DMS153 treated with DMSO at 0.1 percent for 48 hours (cell line): ENCODE measurements around the gene WDR82.

Experiments
- DNase-seq: peaks from one replicate; lab custom pipeline; 2025; ENCODE audit not compliant: unreplicated experiment; lab: John Stamatoyannopoulos, UW

The WDR82 gene

DNA sequence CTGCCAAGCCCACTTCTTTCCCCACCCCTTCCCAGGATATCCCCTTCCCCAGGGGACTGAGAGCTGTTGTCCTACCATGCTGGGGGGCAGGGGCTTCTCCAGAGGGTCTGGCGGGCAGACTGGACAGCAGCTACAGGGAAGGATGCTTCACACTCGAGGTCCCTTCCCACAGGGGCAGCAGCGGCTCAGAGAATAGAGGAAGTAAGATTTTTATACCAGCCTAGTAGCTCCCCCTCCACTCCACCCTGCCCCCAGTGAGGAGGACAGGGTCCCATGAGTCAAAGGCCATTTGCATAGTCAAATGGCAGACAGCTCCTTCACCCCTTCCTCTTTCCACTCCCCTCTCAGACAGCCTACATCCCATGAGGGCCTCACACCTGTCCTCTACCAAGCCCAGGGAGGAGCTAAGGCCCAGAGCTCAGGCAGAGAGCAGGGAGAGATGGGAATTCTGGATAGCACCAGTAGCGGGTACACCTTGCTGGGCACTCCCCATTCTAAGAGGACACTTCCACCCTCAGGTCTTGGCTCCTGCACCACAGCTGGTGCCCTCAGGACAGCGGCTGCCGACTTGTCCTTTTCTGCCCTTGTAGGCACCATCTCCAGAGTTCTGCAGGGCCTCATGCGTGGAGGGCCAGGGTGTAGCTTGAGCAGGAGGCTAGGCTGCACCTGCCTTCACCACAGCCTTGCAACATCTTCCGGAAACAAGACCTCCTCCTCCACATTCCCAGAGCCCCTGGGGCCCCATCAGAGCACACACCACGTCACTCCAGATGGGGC lies 52.8 kb downstream of the WDR82 start, which contains the start of gene TLR9:
TSS of gene TLR9 (minus strand) at position 194 of the 777 bp plus-strand sequence. CDS start at position 78, 116 bp downstream.
- DNase-seq: no peak

DNA sequence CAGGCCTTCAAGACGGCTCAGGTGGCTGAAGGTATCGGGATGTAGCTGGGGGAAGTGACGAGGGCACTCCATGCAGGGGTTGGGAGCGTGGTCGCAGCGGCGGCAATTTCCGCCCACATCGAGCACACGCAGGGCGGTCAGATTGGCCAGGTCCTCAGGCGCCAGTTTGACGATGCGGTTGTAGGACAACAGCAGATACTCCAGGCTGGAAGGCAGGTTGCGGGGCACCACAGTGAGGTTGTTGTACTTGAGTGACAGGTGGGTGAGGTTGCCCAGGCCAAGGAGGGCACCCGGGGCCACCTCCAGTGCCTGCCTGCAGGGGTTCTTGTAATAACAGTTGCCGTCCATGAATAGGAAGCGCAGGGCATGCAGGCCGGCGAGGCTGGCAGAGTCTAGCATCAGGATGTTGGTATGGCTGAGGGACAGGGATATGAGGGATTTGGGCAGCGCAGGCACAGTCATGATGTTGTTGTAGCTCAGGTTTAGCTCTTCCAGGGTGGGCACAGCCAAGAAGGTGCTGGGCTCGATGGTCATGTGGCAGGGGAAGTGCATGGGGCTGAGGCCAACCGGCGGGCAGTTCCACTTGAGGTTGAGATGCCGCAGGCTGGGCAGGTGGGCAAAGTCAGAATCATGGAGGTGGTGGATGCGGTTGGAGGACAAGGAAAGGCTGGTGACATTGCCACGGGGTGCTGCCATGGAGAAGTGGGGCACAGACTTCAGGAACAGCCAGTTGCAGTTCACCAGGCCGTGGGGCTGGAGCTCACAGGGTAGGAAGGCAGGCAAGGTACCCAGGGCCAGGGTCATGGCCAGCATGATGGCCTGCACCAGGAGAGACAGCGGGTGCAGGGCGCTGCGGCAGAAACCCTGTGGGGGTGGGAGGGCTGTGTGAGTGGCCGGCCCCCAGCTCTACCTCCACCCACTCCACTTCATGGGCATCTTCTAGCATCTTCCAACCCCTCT lies 54.7 kb downstream of the WDR82 start:
- no peak for DNase-seq

DNA sequence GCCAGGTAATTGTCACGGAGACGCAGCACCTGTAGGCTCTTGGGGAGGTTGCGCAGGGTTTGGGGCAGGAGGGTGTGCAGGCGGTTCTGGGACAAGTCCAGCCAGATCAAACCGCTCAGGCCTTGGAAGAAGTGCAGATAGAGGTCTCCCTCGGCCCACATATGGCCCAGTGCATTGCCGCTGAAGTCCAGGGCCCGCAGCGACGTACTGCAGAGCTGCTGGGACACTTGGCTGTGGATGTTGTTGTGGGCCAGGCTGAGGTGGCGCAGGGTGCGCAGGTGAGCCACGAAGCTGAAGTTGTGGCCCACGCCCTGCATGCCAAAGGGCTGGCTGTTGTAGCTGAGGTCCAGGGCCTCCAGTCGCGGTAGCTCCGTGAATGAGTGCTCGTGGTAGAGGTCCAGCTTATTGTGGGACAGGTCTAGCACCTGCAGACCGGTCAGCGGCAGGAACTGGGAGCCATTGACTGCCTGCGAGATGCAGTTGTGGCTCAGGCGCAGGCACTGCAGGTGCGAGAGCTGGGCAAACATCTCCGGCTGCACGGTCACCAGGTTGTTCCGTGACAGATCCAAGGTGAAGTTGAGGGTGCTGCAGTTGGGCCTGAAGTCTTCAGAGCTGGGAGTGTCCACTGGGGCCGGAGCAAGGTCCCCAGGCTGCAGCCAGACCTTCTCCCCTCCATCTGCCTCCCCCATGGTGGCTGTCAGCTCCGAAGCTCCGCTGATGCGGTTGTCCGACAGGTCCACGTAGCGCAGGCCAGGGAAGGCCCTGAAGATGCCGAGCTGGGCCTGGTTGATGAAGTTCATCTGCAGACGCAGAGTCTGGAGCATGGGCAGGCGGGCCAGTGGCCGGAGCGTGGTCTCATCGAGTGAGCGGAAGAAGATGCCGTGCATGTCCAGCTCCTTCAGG lies 55.9 kb downstream of the WDR82 start:
- DNase-seq: no peak

DNA sequence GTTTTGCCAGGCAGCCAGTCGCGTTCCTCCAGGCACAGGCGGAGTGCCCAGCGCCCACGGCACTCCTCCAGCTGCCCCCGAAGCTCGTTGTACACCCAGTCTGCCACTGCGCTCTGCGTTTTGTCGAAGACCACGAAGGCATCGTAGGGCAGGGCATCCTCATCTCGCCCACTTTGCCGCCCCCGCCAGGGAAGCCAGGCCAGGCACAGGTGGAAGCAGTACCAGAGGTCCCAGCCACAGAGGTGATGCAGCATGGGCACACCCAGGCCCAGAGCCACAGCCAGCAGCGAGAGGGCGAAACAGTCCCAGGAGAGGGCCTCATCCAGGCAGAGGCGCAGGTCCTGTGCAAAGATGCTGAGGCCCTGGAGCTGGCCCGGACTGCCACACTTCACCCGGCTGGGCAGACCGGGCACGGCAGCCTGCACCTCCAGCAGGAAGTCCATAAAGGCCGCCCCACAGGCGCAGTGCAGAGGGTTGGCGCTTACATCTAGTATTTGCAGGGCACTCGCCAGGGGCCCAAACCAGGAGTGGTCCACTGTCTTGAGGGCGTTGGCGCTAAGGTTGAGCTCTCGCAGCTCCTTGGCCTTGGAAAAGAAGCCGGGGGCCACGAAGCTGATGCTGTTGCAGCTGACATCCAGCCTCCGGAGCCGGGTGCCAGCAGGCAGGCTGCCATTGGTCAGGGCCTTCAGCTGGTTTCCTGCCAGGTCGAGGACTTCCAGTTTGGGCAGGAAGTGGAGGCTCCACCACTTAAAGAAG lies 56.7 kb downstream of the WDR82 start:
- no peak for DNase-seq

DNA sequence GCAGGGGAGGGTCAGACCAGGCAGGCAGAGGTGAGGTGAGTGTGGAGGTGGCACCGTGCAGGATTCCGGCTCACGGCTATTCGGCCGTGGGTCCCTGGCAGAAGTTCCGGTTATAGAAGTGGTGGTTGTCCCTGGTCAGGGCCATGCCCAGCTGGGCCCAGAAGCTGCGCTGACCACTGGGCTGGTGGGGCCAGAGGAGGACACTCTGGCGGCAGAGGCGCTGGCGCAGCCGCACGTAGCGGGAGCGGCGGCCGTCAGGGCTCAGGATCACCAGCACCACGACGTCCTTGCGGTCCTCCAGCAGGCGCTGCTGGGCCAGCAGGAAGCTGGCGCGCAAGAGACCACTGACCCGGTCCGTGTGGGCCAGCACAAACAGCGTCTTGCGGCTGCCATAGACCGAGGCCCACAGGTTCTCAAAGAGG lies 57.3 kb downstream of the WDR82 start:
- no peak for DNase-seq

DNA sequence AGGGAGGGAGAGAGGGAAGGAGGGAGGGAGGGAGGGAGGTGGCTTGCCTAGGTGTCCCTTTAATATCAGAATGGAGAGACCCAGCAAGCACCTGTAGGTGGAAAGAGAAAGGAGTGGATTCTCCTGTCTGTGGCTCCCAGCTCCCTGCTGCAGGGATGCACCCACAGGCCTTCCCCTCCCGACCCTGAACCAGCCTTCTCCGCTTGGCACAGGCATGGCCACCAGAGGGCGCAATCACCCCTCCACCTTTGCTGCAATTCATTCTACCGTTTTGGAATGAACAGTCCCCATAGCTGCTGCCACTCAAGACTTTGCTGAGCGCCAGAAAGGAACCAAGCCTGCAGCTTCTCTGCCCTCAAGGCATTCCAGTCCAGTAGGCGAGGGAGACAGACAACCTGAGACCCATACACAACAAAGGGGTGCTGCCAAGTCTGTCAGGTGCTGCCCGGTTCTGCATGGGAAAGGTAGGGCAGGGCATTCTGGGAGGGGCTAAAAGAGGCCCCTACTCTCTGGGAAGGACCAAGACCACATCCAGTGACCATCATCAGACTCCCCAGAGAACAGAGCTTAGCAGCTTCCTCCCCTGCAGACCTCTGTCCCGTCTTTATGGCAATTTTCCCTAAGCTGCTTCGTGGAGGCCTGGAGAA lies 57.9 kb downstream of the WDR82 start:
- peak; percentile 33 for DNase-seq

DNA sequence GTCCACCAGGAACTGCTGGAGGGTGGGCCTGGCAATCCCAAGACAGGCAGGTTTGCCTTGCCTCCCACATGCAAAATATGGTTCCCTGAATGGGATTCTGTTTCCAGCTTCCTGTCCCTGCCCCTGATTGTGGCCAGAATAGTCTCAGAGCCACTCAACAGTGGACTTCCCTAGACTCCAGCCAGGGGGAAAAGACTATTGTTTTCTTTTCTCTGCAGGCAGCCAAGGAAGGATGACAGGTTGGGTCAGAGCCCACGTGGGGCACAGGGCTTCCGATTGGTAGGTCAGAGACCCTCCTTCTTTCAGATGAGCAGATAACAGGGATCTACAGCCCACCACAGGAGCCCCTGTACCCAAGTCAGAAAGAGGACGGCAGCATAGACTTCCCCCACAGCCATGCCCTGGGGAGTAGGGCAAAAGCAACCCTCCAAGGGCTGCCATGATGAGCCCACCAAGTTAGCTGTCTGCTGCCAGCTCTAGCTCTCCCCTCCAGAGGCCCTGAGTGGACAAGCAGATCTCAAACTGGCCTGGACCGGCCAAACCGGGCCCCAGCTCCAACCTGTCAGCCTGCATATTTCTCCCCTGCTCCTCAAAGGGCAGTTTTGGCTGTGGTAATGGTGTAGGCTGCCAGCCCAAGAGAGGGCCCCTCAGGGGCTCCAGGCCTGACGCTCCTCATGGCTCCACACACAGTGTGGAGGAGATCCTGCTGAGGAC lies 59.4 kb downstream of the WDR82 start:
- DNase-seq: no peak

DNA sequence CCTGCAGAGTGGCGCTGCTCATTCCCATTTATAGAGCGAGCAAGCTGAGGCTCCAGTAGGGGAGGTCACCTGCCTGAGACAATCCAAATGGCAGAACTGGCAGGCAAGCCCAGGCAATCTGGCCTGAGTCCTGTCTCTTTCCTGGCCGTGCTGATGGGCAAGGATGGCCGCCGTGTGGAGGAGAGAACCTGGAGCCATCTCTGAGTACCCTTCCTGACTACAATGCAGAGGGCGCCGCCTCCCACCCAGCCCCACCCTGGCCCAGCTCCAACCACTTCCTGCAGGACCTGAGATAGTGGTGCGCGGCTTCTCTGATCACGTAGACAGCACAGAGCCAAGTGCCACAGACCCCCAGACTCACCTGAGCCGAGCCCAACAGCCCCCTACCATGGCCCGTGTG lies 60.0 kb downstream of the WDR82 start:
- no peak for DNase-seq

DNA sequence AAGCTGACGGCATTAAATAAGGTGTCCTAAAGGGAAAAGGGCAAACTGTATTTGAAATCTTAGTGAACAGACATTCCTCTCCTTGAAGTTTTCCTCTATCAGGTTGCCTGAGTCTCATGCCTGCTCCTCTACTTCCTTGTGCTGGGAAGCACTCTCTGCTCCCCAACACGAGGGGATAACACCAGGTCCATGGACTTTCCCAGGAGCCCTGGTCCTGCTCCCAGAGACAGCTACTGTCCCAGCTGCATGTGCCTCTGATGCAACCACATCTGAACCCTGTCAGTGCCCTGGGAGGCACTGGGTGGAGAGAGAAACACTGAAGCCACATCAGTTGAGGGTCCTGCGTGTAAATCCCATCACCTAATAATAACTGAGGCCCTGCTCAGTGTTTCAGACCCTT lies 60.4 kb downstream of the WDR82 start:
- no peak for DNase-seq

DNA sequence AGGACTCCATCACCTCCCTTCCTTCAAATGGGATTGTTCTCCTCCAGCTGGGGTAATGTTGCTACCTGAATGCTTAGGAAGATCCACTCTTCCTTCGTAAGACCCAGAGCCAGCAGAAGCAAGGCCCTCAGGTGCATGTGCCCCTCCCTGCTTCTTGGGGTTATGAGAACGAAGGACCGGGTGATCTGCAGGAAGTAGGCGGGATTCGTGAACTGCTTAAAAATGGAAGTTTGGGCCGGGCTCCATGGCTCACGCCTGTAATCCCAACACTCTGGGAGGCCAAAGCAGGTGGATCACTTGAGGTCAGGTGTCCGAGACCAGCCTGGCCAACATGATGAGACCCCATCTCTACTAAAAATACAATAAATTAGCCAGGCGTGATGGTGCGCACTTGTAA lies 61.0 kb downstream of the WDR82 start:
- no peak for DNase-seq

DNA sequence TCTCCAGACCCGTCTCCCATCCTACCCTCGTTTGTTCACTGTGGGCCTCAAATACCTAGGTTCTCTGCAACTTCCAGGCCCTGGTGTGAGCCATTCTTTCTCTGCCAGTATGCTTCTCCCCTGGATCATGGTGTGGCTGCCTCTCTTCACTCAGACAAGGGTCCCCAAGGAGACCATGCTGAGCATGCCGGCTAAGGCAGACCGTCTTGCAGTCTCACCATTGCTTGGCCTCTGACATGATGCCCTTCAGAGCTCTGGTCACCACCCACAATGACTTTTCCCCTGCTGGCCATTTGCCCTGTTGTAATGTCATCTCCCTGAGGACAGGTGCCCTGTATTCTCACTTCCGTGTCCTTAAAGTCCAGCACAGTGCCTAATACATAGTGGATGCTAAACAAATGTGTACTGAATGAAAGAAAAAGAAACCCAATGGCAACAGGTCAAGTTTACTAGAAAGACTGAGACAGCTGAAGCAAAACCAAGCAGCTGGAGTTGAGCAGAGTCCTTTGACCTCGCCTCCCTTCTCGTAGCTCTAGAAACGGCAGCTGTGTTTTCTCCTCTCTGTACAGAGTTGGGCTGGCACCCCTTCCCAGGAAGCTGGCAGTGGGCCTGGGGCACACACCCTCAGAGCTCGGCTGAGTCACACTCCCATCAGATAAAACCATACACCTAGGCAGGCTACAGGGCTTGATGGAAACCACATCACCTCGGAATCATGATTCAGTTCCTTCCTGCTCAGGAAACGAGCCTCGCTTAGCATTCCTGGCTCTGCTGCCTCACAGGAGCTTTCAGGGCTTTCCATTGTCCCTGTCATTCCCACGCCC lies 61.7 kb downstream of the WDR82 start:
- DNase-seq: no peak

DNA sequence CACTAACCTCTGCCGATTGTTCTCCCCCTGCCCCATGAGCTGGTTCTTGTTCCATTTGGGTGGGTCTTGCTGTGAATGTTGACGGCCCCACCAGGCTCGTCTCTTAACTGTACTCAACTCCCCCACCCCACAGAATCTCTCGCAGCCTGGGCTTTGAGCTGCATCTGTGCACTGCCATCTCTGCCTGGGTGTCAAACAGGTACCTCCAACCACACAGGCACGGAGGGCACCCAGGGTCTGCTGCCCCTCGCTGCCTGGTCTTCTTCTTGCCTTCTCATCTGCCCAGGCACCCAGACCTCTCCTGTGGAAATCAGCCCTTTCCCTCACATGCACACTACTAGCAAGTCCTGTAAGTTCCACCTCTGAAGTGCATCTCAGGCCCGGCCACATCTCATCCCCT lies 63.1 kb downstream of the WDR82 start:
- no peak for DNase-seq

DNA sequence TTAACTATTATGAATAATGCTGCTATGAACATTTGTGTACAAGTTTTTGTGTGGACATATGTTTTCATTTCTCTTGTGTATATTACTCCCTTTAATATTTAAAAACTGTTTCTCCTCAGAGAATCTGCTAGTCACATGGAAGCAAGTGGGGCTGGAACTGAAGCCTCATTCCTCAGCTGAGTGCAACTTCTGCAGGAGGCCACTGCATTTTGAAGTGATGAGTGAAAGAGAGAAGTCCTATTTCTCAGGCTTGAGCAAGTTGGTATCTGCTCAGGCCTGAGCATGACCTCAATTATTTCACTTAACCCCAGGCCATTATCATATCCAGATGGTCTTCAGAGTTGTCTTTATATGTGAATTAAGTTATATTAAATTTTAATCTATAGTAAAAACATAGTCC lies 64.5 kb downstream of the WDR82 start:
- no peak for DNase-seq

DNA sequence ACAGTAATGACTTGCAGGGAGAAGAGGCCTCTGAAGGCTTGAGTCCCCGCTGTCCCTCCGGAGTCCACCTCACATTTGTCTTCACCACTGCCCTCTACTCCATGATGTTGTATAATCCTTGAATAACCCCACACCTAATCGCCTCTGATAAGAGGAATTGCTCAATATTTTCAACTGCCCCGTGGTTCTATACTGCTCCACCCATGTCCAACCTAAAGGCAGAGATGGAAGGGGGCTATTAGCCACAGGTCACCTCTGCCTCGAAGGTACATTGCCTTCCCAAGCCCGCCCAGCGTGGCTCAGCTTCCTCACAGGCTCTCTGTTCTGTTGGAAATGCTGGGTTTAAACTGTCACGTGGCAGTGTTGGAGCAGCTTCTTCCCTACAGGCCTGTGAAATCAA lies 65.4 kb downstream of the WDR82 start:
- no peak for DNase-seq

DNA sequence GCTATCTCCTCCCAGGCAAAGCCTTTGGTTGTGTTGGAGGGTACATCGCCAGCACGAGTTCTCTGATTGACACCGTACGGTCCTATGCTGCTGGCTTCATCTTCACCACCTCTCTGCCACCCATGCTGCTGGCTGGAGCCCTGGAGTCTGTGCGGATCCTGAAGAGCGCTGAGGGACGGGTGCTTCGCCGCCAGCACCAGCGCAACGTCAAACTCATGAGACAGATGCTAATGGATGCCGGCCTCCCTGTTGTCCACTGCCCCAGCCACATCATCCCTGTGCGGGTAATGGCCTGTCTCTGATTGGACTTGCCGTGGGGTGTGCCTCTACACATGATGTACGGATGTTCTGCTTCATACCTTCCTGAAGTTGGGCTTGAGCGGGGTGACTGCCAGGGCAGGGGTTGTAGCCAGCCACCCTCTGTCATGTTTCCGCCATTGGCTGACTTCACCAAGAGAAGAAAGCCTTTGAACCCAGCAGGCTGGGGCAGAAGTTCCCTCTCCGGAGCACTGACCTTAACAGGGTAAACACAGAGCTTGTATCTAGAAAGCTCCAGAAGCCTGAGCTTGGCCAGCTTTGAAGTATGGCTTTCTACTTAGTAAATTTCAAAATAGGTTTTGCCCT lies 67.1 kb downstream of the WDR82 start:
- no peak for DNase-seq

DNA sequence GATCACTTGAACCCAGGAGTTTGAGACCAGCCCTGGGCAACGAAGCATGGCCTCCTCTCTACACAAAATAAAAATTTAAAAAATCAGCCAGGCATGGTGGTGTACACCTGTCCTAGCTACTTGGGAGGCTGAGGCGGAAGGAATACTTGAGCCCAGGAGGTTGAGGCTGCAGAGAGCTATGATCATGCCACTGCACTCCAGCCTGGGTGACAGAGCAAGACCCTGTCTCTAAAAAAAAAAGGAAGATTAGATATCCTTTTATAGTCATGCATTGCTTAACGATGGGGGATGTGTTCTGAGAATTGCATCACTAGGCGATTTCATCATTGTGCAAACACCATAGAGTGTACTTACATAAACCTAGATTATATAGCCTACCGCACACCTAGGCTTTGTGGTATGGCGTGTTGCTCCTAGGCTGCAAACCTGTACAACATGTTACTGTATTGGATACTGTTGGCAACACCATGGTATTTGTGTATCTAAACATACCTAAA lies 67.9 kb downstream of the WDR82 start:
- no peak for DNase-seq

DNA sequence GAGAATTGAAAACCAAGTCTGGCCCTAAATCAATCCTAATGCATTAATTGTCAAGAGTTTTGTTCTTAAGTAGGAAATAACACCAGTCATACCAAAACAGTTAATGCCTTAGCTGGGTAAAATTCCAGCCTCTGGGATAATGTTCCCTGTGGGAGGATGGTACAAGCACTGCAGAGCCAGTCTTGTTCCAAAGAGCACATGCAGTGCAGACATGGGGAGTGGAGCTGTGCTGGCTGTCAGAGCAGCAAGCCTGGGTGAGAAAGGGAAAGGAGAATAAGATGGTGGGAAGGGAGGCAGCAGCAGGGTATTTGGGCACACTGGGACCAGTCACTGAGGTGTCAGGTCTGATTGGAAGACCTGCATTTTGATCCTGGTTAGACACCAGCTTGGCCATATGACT lies 68.4 kb downstream of the WDR82 start:
- no peak for DNase-seq

DNA sequence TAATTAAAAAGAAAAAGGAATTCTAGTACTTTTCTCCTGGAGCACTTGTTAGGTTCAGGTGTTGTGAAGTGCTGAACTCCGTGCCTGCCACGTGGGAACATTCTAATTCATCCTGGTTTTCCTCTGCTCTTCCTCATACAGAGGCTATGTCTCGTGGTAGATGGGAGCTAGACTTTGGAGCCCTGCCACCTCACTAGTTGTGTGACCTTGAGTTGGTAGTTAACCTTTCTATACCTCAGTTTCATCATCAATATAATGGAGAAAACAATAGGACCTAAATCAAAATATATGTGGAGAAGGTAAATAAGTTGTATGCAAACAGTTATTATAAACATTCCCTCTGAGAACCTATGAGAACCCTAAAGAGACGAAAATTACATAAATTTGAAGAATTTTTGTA lies 69.9 kb downstream of the WDR82 start:
- no peak for DNase-seq
